GM21619 (cell line): ENCODE measurements around the gene TUSC2.

Source experiments
- ATAC-seq: cut with Tn5 transposase; IDR thresholded peaks from one replicate; pipeline ENCODE4 v1.9.1; 2021; ENCODE audit not compliant: unreplicated experiment

Gene TUSC2

DNA sequence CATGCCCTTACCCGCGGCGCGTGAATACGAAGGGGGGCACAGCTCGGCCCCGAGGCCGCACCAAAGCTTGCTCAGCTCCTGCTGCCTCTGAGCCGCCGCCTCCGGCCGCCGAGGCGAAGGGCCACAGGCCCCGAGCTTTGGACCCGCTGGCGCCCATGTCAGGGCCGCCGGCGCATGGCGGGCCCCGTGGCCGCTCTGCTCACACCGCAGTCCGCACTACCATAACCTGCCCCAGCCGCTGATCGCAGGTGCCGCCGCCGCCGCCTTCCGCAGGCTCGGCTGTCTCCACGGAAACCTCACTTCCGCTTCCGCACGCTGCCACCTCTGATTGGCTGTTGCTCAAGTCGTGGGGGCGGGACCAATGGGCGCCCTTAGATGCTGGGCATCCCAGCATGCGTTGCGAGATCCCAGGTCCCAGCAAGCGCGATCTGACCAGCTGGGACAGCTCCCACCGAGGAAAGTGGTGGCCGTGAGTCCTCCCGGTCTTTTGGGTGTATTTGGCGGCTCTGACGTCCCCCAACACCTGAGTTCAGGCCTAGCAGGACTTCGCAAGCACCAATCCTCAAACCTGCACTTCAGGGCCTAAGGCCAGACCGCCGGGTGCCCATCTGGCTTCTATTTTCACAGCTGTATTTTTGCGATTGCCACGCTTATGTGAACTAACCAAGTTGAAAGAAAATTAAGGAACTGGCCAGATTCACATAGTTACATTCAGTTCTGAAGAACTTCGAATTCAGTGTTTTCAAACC is at the start of gene TUSC2:
Gene TUSC2, minus strand, starts transcription at position 281 of the 749 bp plus-strand sequence. Its CDS starts 124 bp downstream, at position 157.
- peak; percentile 77 for ATAC-seq

- no peak for ATAC-seq
Measured at GRCh38 chr3:50375258-50375931, 47.4 kb upstream of the TUSC2 start.

DNA sequence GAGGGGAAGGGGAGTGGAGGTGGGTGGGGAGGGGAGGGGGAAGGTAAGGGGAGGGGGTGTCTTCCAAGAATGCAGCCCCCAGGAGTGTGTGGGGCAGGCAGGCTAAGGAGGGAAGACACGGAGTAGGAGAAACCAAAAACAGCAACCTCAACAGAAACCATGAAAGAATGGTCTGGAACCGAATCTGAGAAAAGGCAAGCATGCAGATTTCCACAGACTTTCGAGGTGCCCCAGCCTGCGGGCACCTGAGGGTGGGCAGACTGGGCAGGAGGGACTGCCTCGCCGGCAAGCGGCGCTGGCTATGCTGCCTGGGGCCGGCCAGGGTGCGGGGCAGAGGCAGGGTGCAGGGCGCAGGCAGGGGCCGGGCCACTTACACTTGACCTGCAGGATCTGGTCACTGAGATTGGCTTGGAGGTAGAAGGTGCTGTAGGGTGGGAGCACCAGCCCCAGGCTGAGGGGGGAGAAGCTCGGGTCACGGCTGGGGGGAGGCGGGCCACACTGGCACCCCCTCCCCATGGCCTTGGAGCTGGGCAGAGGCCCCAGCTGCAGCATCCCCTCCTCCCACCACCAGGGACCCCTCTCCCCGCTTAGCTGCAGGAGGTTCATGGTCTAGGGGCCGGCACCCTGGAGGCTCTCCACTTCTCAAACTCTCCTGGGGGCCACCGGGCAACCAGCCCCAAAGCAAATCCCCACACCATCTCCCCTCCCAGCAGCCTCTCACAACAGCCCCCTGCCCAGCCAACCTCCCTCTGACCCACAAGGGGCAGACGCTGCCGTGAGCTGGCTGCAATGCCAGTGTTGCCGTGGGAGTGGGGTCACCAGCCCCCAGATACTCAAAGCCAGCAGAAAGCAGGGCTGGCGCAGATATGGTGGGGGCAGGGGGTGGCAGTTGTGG is 46.6 kb upstream of the TUSC2 start:
- ATAC-seq, result no peak

DNA sequence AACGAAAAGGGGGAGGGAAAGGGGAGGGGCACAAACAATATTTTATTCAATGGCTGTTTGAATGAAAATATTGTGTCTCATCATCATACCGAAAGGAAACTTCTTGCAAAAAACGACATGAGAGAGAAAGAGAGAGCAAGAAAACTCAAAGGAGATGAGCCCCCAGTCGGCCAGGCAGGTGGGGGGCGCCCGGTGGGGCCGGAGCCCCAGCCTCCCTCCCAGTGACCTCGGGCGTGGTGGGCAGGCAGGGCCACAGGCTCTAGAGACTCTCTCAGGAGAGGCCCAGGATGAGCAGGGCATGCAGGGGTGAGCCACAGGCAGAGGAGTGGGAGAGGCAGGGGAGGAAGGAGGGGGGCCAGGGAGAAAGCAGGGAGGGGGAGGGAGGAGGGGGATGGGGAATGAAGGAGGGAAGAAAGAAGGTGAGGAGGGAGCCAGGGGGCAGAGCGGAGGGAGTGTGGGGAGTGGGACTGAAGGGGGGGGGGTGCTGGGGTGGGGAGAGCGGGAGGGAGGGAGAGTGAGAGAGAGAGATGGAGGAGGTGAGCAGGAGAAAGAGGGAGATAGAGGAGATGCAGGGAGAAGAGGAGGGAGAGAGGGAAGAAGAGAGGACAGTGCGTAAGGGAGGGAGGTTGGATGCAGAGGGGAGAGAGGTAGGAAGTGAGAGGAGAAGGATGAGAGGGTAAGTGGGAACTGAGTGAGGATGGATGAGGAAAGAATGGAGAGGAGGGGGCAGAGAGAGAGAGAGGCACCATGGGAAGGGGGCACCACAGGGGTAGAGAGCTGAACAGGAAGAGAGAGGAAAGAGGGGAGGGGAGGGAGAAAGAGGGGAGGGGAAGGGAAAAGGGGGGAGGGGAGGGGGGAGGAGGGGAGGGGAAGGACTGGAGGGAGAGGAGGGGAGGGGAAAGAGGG is 45.4 kb upstream of the TUSC2 start:
- no peak for ATAC-seq

DNA sequence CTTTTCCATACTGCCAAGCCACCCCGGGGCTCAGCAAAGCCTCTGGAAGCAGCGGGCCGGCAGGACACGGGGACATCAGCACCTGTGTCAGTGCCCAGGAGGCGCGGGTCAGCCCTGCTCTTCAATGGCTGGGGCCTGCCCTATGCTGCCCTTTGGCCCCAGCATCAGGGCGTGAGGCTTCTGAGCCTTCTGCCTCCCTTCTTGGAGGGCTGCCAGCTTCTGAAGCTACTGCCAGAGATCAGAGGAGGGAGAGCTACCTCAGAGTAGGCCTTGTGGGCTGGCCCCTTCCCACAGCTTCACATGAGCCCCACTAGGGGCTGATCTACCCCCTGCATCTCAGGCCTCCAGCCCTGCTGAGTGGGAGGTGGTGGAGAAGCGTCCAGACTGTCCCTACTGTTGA is 44.3 kb upstream of the TUSC2 start:
- ATAC-seq, result no peak

- no peak for ATAC-seq
Measured at GRCh38 chr3:50371133-50371685, 43.2 kb upstream of the TUSC2 start.

GRCh38 chr3:50370594-50370993 is 42.6 kb upstream of the TUSC2 start:
- ATAC-seq, result no peak

DNA sequence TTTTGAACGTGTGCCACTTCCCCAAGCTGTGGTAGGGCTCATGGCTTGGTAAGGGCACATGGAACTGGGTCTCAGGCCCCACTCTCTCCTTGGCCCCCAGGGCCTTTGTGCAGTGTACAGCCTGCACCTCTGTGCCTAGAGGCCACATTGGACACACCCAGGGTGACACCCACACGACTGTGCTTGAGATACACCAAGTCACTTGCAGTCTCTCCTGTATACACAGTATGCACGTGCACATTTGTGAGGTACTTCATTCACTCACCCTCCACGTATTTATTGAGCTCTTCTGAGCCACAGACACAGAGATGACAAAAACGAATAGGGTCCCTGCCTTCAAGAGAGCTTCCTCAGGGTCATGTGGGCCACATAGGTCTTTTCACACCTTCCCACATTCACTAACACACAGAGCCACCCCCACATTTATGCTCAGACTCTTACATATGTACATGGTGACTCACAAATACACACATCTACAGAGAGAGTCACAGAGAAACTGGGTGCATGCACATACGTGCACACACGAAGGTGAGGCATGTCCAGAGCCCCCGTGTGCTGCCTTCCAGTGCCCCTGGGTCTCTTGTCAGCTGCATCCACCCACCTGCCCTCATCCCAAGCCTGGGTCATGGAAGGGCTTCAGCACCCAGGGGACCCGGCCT is 41.1 kb upstream of the TUSC2 start:
- ATAC-seq, result no peak

DNA sequence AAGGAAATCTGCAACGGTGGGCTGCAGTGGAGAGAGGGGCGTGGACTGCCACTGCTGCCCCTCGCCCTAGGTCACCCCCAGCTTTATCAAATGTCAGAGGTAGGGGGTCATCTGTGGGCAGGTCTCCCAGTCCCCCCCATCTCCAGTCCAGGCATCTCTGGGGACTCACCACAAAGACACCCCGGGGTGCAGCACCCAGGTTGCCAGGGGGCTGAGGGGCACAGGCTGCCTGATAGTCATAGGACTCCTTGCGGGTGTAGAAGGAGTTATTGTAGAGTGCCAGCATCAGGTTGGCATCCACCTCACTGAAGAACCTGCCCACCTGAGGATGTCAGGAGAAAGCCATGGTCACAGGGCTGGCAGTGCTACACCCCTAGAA is 37.8 kb upstream of the TUSC2 start:
- no peak for ATAC-seq

DNA sequence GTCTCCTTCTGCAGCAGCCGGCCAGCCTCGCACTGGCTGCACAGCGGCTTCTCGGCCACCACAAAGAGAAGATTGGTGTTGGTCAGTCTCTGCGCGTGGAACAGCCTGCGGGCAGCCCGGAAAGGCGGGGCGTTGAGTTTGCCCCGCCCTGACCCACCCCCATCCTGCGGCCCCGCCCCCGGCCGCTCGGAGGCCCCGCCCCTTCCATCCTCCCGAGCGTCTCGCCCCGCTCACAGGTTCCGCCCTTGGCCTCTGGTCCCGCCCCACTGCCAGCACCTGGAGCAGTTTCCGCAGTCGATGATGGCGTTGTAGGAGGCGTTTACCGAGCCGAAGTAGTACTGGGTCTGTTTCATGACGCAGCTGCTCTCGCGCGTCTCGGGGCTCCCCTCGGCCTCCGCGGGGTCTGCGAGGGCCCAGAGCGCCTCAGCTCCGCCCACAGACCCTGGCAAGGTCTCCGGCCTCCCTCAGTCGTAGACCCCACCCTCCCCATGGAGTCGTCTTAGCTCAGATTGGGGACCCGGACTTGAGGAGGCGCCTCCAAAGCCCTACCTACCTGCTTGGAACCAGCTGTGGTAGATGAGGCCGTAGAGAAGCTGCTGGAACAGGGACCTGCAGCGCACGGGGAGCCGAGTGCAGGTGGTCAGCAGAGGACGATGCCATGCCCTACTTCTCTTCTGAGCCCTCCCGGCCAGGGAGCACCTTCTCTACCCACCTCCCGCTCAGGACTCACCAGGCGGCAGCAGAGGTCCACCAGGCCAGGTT is 37.2 kb upstream of the TUSC2 start:
- peak; percentile 87 for ATAC-seq

- no peak for ATAC-seq
Measured at GRCh38 chr3:50364573-50365079, 36.6 kb upstream of the TUSC2 start.

DNA sequence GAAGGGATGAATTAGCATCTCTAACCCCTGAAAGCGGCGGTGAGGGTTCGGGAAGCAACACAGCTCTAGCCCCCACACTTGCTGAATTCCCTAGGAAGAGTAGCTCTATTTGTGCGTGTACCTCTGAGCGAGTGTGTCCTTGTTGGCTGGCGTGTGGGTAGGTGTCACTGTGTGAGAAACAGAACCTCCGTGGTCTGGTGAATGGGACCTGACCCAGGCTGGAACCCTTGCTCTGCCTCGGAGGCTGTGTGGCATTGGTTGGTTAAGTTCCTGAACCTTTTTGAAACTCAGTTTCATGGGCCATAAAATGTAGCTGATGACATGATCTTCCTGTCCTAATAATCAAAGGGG is 31.7 kb upstream of the TUSC2 start:
- peak; percentile 6 for ATAC-seq

- peak; percentile 98 for ATAC-seq
Measured at GRCh38 chr3:50358911-50359759, 31.1 kb upstream of the TUSC2 start, which contains the start of gene TMEM115. Gene TMEM115, minus strand, starts transcription at chr3:50359521. Its CDS starts 458 bp downstream, at chr3:50359063.

GRCh38 chr3:50358355-50358910 is 30.4 kb upstream of the TUSC2 start:
- ATAC-seq, result no peak

DNA sequence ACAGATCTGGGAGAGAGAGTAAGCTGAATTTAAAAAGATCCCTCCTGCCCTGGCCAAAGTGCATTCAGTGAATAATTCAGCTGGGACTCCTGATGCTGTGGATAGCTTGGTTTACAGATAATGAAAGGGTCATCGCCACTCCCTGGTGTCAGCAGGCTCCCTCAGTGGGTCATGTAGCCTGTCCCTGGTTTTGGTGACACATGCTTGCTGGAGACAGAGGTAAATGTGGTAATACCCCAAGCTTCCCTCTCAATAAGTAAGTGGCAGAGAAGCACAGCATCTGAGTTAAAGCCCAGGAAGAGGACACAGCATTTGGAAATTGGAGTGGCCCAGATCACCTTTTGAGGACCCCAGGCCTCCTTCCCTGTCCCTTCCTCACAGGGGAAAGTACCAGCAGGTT is 29.5 kb upstream of the TUSC2 start:
- no peak for ATAC-seq

DNA sequence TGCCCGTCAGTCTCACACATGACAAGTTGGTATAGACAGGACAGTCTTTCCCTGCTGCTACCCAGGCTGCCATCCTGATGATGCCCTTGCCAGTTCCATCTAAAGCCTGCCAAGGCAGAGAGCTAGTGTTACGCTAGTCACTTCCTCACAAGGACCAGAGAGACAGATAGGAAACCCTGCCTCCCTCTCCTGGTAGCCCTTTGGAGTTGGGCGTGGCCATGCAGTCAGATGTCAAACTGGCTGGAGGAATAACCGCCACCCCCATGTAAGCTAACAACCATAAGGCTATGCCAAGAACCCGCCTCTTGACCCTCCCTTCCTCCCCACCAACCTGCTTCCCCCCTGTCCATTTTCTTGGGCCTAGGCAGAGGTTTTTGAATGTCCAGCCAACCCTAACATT is 28.5 kb upstream of the TUSC2 start:
- ATAC-seq, result no peak

- no peak for ATAC-seq
Measured at GRCh38 chr3:50355829-50356552, 28.0 kb upstream of the TUSC2 start.
